GM23248 (cell line): ENCODE measurements around the gene ADH1C.

Experiments
- EZH2 ChIP-seq: fragments of 200-600 bp; sonication (generic); IDR thresholded peaks from 2 replicates; pipeline ENCODE4 v1.6.1; 2018; ENCODE audit warnings: antibody characterized with exemption, mild to moderate bottlenecking; ENCODE audit not compliant: insufficient read depth, poor library complexity, severe bottlenecking
- EZH2phosphoT487 ChIP-seq: fragments of 200-600 bp; sonication (generic); IDR thresholded peaks from 2 replicates; pipeline ENCODE4 v1.6.1; 2018; ENCODE audit warnings: antibody characterized with exemption, moderate library complexity, mild to moderate bottlenecking, low read depth; ENCODE audit not compliant: insufficient read depth

DNA sequence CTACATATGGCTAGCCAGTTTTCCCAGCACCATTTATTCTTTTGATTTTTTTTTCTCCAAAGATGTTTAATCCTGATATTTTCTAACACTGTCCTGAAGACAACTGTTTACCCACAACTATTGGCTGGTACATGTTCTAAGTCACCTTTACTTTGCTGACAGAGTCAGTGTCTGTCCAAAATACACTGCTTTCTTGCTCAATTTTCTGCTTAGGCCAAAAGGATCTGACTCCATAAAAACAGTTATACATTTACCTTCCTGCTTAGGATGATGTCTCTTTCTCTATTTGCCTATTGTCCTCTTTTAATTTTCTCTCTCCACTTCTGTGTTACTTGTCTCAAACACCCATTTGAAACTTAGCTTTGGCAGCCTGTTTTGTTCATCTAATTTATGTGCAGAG is 3.2 kb downstream of the ADH1C start:
- no peak for TF ChIP-seq EZH2phosphoT487
- no peak for TF ChIP-seq EZH2
